A375 (cell line): ENCODE measurements around the gene CCT8L2. TPM values are rescaled to one million over a fixed set of nuclear protein-coding genes. Genes with fewer than 3 reads are reported as not detected.

Experiments
- total RNA-seq: library from RNA; depleted of rRNA; stranded (reverse); fragments of >200 nt; shearing (Covaris generic); gene quantifications from 2 replicates; pipeline ENCODE4 v1.2.3, GENCODE V29; 2014; rRNA removed

The CCT8L2 gene, protein sequence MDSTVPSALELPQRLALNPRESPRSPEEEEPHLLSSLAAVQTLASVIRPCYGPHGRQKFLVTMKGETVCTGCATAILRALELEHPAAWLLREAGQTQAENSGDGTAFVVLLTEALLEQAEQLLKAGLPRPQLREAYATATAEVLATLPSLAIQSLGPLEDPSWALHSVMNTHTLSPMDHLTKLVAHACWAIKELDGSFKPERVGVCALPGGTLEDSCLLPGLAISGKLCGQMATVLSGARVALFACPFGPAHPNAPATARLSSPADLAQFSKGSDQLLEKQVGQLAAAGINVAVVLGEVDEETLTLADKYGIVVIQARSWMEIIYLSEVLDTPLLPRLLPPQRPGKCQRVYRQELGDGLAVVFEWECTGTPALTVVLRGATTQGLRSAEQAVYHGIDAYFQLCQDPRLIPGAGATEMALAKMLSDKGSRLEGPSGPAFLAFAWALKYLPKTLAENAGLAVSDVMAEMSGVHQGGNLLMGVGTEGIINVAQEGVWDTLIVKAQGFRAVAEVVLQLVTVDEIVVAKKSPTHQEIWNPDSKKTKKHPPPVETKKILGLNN
- total RNA-seq: not detected in 2 replicates

DNA sequence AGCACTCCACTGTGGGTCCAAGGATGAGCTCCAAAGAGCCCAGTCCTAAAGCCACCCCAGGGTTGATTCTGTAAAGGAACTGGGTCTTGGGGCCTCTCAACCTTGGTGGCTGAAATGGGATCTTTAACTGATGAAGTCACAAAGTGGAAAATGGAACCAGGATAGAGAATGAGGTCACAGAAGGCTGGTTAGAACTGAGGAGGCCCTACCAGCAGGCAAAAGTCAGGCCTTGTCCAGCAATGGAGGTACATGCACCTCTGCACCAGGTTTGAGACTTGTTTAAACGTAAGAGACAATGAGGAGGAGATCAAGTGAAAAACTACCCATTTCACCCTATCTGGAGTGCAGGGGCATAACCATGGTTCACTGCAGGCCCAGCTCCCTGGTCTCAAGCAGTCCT is at the start of gene CCT8L2:
CCT8L2 (minus strand) TSS at position 101 of the 400 bp plus-strand sequence. CDS start 260 bp downstream, outside the sequence.

Other genes with a start within 250 kb of the CCT8L2 start
- gene XKR3, start 232.6 kb upstream of the CCT8L2 start, total RNA-seq: not detected in 2 replicates